Stimulated activated CD8-positive, alpha-beta memory T cell treated with anti-CD3 and anti-CD28 coated beads, Interleukin-7, amount 100 ng/mL, for 24 hours (primary cell): Measurements from ENCODE around the gene KIF23.
A peak's percentile ranks its signal among the peaks of the same experiment; 100 is the strongest.

Experiments used
- DNase-seq: peaks from one replicate; pipeline ENCODE4 v3.0.0-alpha.2; 2020; ENCODE audit warnings: low read depth

The KIF23 gene

GRCh38 chr15:69465253-69465652, 51.1 kb downstream of the KIF23 start:
- DNase-seq: no peak

- no peak for DNase-seq
Measured at GRCh38 chr15:69466733-69467132, 52.6 kb downstream of the KIF23 start.

- DNase-seq: no peak
Measured at GRCh38 chr15:69467636-69468035, 53.5 kb downstream of the KIF23 start.

GRCh38 chr15:69468241-69469121, 54.3 kb downstream of the KIF23 start:
- DNase-seq: peak; percentile 36

- no peak for DNase-seq
Measured at GRCh38 chr15:69469467-69470201, 55.5 kb downstream of the KIF23 start.

GRCh38 chr15:69472046-69472445, 57.9 kb downstream of the KIF23 start:
- DNase-seq: no peak

GRCh38 chr15:69472562-69472961, 58.4 kb downstream of the KIF23 start:
- no peak for DNase-seq

- DNase-seq: no peak
Measured at GRCh38 chr15:69474291-69474690, 60.1 kb downstream of the KIF23 start.

- no peak for DNase-seq
Measured at GRCh38 chr15:69474846-69475455, 60.8 kb downstream of the KIF23 start.

GRCh38 chr15:69475769-69476358, 61.7 kb downstream of the KIF23 start:
- DNase-seq: peak; percentile 64

- no peak for DNase-seq
Measured at GRCh38 chr15:69476704-69477473, 62.7 kb downstream of the KIF23 start.

- DNase-seq: no peak
Measured at GRCh38 chr15:69478259-69478781, 64.2 kb downstream of the KIF23 start.

- DNase-seq: no peak
Measured at GRCh38 chr15:69479081-69479480, 64.9 kb downstream of the KIF23 start.

- DNase-seq: no peak
Measured at GRCh38 chr15:69479971-69480370, 65.8 kb downstream of the KIF23 start.

- DNase-seq: no peak
Measured at GRCh38 chr15:69480932-69481331, 66.8 kb downstream of the KIF23 start.

- DNase-seq: no peak
Measured at GRCh38 chr15:69482686-69483256, 68.6 kb downstream of the KIF23 start.

GRCh38 chr15:69484837-69485236, 70.7 kb downstream of the KIF23 start:
- DNase-seq: no peak

GRCh38 chr15:69486481-69487110, 72.4 kb downstream of the KIF23 start:
- DNase-seq: no peak

GRCh38 chr15:69489073-69489571, 75.0 kb downstream of the KIF23 start:
- DNase-seq: no peak

- DNase-seq: no peak
Measured at GRCh38 chr15:69490356-69491037, 76.3 kb downstream of the KIF23 start.
